Endothelial cell of hepatic sinusoid (primary cell): ENCODE results near the gene AK8.

Source experiments
- in situ Hi-C: cut with HindIII; loops from 2 replicates; pipeline ENCODE4 v1.10.0; 2017; ENCODE audit warnings: low sequenced_read_pairs

Gene AK8

GRCh38 chr9:132863096-132863495, 15.0 kb downstream of the AK8 start:
- in situ Hi-C loops = loop anchor here (10.0 kb wide), 1 partner anchor 88 kb away; no protein-coding TSS in a partner anchor

DNA sequence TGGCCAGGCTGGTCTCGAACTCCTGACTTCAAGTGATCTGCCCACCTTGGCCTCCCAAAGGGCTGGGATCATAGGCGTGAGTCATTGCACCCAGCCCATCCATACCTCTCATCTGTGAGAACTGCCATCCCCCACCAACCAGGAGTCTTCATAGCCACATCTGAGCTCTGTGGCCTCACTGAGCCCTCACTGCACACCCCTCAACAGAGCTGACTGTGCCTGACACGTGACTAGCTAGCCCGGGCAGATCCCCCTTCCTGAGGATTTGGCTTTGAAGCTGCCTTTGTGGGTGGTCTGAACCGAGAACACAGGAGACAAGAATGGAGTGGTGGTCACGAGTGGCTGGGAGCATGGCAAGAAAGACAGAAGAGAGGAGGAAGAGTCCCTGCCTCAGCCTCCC, 15.6 kb downstream of the AK8 start:
- in situ Hi-C loops = loop anchor here (10.0 kb wide), 1 partner anchor 88 kb away; no protein-coding TSS in a partner anchor

DNA sequence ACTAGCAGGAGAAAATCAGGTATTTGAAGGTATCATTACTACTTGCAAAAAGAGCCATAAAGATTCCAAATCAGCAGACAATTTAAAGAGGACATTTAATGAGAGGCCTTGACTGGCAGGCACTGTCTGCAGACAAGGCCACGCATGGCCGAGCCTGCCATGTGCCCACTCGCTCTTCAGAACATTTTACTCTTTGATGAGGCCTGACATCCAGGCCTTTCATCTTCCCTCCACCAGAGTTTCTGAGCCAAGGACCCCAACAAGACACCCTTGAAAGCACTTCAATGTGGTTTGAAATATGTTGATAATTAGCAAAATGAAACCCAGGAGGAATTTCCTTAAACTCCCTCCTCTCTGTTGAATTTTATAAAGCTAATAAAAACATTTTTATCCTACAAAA, 16.4 kb downstream of the AK8 start:
- in situ Hi-C loops = loop anchor here (10.0 kb wide), 1 partner anchor 87 kb away; no protein-coding TSS in a partner anchor

DNA sequence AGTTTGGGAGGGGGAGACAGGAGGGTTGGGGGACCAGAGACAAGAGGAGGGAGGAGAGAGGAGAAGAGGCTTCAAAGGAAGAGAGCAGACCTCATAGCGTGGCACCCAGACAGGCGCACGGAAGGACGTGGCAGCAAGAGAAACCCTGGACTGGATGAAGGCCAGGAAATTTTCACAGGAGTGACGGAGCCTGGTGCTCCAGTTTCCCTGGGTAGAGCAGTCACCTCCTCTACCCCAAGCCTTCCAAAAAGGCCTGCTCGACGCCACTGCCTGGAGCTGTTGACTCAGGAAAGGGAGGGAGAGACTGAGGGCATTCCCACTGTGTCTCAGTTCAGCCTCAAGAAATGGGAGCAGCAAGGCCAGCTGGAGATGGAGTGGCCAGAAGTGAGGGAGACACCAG, 19.3 kb downstream of the AK8 start:
- in situ Hi-C loops = no loop called here

- in situ Hi-C loops = no loop called here
These were observed 20.3 kb downstream of the AK8 start for GRCh38 chr9:132857616-132858342.

DNA sequence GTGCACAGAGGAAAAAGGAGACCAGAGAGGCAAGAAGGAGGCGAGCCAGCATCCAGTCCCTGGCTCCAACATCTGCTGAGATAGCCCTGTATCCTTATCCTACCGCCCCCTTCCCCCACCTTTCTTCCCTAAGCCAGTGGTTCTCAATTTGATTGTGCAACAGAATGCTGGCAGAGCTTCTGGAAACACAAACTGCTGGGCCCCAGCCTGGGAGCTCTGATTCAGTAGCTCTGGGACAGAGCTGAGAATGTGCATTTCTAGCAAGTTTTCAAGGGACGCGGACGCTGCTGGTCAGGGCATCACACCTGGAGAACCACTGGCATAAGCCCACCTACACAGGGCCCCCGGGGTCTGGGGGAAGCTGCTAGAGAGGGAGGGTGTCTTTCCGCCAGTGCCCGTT, 21.1 kb downstream of the AK8 start:
- in situ Hi-C loops = no loop called here

DNA sequence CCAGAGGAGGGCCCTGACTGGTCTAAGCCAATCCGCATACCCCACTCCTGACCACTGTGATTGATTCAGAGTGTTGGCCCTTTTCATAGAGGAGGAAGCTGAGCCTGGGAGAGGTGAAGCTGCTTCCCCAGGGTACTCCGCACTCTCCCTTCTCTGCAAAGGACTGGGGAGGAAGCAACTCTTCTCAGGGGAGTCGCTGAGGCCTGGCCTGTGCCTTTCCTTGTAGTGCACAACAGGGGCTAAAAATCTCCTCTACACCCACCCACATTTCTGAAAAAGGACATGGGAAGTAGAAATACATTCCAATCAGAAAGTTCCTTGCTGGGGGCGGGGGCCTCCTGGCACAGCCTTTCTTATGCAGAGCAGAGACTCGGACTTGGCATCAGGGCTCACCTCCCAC, 22.2 kb downstream of the AK8 start:
- in situ Hi-C loops = no loop called here

DNA sequence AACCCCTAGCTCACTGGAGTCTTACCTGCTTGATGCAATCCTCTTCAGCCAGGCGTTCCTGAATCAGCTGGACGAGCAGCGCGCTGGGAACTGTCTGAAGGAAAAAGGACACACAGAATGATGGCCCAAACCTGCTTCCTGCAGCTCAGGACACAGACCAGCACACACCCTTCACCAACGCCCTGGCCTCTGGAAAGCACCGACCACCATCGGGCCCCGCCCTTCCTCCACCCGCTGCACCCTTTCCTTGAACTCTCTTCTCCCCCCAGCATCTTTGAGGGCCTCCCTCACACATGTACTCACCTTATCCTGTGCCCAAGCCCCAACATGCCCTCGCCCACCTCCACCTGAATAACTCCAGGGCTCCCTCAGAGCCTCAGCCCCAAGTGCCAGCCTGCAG, 23.3 kb downstream of the AK8 start:
- in situ Hi-C loops = no loop called here

GRCh38 chr9:132853482-132853881, 24.6 kb downstream of the AK8 start:
- in situ Hi-C loops = no loop called here

- in situ Hi-C loops = no loop called here
These were observed 28.8 kb downstream of the AK8 start for GRCh38 chr9:132849185-132849706.

DNA sequence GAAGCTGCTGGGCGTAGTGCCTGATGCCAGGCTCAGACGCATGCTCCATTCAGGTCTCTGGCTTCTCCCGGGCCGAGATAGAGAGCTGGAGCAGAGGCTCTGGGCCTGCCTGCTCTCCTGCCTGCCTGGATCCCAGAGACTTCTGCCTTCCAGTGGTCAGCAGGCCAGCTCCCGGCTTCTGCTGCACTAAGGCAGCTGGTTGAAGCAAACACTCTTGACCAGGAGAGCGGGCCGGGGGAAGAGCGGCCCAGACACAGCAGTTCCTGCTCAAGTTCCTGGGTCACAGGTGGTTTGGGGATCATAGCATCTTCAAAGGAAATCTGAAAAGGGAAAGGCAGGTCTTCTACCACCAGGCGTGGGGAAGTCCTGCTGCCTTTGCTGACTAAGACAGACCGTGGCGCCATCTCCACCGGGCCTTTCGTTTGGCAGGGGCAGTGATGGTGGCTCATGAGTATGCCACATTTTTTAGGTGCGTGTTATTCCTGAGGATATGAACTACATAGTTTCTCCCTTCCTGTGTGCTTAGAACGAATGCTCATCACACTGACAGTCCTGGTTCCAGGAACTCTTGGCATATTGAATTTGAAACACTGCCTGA, 31.1 kb downstream of the AK8 start:
- in situ Hi-C loops = no loop called here

GRCh38 chr9:132846109-132846917, 31.8 kb downstream of the AK8 start:
- in situ Hi-C loops = no loop called here

GRCh38 chr9:132842124-132843044, 35.7 kb downstream of the AK8 start:
- in situ Hi-C loops = no loop called here

DNA sequence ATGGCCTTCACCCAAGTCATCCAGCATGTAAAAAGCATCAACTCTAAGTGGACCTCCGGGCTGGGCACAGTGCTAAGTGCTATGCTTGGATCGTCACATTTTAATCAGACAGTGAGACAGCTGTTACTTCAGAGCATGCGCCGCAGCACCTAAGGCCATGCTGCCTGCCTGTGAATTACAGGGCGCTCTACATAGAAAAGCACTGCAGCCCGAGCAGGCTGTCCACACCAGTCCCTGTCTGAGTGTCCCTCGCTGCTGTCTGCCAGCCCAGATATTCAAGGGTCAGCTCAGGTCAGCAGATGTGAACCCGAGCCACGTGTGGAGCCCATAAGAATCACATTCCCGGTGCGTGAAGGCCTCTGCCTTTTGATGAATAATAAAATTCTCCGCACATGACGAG, 37.1 kb downstream of the AK8 start:
- in situ Hi-C loops = no loop called here

GRCh38 chr9:132838291-132838690, 39.8 kb downstream of the AK8 start:
- in situ Hi-C loops = no loop called here

DNA sequence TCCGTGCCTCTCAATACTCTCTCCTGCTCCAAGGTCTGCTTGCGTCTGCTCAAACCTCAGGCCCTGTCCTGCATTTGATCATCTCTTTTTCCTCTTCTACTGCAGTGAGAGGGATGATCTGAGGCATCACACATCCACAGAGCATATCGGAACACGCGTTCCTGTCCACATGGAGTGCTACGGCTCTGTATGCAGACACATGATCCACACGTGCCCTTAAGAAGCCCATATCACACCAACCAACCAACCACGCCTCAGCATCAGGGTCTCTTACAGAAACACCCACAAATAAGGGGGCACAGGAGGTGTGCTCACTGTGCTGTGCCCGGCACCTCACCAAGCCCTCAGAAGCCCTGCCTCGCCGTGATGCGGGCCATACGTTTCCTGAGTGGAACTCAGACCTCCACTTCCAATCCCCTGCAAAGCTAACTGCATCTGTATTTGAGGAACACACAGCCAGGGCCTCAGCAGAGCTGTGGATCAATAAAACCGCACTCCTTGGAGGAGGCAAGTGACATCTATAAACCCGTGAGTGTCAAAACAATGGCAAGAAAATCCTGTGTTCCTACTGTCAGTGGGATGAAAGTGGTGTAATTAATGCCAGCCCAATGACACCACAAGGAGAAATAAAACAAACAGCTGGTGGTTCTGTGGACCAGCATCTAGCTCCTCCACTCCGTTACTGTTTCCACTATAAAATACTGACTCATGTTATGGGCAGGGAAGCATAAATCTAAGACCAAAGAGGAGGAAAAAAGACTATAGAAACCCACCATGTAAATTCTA, 40.4 kb downstream of the AK8 start:
- in situ Hi-C loops = no loop called here

GRCh38 chr9:132834343-132834742, 43.7 kb downstream of the AK8 start:
- in situ Hi-C loops = no loop called here

- in situ Hi-C loops = no loop called here
These were observed 44.4 kb downstream of the AK8 start for GRCh38 chr9:132833550-132834121.

GRCh38 chr9:132832171-132832881, 45.8 kb downstream of the AK8 start:
- in situ Hi-C loops = no loop called here
